NCI-H146 treated with DMSO at 0.1 percent for 48 hours (cell line): ENCODE data around the gene BTBD19.
"Not testable (repeated sequence)": the region's sequence is repeated elsewhere in the genome, so short reads cannot be mapped to it uniquely, and the experiment has no call there.

Source experiments
- DNase-seq: peaks from one replicate; lab custom pipeline; 2025; ENCODE audit not compliant: unreplicated experiment; lab: John Stamatoyannopoulos, UW

The BTBD19 gene

DNA sequence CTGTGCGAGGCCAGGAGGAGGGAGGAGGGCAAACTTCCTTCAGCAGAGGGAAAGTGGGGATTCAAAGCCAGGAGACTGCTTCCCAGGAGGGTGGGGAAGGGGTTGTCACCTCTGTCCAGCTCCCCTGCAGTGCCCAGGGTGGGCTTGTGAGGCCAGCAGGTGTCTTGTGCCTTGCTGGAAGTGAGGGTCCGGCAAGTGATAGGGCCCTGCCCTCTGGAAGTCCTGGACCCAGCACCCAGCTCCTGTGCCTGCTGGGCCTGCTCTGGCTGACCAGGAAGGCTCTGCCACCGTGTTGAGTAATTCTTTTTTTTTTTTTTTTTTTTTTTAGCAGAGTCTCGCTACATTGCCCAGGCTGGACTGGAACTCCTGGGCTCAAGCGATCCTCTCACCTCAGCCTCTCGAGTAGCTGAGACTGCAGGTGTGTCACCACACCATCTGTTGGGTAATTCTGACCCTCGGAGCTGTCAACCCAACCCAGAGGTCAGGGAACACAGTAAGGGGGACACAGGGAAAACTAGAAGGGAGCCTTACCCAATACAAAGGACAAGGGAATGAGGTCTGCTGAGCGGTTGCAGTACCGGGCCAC is 21.4 kb upstream of the BTBD19 start:
- DNase-seq: no peak

DNA sequence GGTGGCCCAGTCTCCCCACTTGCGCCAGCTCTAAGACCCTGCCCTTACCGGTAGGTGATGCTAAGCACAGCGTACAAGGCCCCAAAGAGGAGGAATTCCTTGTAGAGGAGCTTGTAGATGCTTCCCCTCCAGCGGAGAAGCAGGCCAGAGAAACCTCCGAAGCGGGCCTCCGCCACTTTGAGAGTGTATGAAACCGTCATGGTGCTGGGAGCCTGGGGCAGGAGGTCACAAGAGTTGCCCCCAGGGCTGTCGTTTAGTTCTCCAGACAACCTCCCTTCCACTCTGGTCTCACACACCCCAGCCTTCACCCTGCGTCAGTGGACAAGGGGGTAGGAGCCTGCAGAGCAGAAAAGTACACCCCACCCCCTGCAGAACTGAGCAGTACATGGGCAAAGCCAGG is 20.8 kb upstream of the BTBD19 start:
- DNase-seq: no peak

DNA sequence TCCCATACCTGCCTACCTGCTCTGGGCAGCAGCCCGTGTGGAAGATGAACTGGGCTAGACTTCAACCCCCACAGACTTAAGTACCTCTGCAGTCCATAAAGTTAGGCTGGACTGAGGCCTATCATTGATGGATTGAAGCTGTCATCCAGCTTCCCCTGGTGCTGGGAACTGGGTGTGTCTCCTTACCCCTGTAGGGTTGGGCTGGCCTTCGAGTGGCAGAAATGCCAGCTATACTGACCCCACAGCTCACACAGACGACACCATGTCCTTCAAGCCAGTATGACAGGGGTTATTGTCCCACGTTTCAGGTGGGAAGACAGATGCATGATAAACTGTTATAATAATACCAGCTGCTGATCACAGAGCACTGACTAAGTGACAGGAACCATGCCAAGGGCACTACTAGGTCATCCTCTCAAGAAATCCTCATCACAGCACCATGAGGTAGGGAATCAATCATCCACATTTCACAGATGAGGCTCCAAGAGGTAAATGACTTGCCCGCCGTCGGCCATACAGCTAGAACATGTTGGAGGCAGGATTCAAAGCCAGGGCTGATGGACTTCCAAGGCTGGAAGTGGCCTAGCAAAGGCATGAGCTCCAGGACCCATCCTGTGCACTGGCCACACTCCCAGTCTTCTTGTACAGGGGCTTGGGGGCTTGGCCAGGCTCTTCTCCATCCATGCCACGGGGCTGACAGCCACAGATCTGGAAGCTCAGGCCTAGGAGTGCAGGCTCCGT is 20.0 kb upstream of the BTBD19 start, which contains the start of gene BEST4:
TSS of gene BEST4 (minus strand) at position 51 of the 741 bp plus-strand sequence. CDS start 465 bp downstream, outside the sequence.
- DNase-seq: no peak

DNA sequence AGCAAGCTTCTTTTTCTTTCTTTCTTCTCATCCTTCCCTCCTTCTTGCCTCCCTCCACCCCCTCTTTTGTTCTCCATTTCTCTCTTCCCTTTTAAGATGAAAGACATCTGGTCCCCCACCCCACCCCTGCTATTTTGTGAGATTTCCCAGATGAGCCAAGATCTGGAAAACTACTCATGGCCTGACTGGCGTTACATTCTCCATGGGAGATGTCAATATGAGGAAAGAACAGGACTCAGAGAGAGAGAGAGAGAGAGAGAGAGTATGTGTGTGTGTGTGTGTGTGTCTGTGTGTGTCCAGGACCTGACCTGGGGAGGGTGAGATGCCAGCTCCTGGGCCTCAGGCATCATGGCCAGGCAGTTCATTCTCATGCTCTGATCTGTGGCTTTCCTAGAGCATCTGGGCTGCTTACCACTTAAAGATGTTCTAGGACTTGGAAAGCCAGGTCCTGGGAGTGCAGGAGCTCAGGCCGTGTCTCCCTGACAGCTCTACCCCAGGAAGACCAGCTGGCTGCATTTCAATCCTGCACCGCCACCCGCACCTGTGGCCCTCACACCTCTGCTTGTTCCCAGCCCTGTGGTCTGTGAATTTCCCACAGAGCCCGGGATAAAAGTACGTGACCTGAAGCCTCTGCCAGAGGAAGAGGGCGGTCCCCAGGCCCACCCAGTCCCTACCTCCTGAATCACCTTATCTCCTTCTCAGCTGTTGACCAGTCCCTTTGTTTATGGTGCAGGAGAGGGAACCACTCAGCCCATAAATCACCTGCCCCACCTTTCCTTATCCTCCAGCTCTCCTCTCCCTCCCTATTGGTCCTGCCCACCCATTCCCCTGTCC is 17.1 kb upstream of the BTBD19 start:
- DNase-seq: no peak

DNA sequence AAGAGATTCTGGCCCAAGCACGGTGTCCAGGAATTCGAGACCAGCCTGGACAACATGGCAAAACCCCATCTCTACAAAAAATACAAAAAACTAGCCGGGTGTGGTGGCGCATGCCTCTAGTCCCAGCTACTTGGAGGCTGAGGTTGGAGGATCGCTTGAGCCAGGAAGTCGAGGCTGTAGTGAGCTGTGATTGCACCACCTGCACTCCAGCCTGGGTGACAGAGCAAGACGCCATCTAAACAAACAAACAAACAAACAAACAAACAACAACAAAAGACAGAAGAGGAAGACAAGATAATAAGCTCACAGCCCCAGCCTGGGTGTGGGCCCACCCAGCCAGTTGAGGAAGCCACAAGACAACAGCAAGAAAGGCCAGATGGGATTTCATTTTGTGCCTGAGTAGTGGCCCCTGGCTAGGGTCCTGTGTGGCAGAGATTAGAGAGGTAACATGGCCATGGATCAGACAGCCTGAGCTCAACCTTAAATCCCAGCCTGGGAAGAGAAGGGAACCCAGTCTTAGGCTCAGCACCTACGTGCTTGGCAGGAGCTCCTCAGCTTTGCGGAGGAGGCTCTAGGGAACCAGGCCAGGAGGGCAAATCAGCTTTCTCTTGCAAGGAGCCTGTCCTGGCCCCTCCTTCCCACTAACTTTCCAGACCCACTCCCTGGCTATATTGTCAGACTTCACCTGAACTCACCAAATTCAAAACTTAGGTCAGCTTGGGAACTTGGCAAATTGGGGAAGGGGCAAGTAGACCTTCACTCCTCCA is 15.4 kb upstream of the BTBD19 start:
- no peak for DNase-seq

DNA sequence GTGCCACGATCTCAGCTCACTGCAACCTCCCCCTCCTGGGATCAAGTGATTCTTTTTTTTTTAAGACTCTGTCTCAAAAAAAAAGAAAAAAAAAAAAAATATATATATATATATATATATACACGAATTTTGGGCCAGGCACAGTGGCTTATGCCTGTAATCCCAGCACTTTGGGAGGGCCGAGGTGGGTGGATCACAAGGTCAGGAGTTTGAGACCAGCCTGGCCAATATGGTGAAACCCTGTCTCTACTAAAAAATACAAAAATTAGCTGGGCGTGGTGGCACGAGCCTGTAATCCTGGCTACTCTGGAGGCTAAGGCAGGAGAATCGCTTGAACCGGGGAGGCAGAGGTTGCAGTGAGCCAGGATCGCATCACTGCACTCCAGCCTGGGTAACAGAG is 10.4 kb upstream of the BTBD19 start:
- DNase-seq: not testable (repeated sequence)

DNA sequence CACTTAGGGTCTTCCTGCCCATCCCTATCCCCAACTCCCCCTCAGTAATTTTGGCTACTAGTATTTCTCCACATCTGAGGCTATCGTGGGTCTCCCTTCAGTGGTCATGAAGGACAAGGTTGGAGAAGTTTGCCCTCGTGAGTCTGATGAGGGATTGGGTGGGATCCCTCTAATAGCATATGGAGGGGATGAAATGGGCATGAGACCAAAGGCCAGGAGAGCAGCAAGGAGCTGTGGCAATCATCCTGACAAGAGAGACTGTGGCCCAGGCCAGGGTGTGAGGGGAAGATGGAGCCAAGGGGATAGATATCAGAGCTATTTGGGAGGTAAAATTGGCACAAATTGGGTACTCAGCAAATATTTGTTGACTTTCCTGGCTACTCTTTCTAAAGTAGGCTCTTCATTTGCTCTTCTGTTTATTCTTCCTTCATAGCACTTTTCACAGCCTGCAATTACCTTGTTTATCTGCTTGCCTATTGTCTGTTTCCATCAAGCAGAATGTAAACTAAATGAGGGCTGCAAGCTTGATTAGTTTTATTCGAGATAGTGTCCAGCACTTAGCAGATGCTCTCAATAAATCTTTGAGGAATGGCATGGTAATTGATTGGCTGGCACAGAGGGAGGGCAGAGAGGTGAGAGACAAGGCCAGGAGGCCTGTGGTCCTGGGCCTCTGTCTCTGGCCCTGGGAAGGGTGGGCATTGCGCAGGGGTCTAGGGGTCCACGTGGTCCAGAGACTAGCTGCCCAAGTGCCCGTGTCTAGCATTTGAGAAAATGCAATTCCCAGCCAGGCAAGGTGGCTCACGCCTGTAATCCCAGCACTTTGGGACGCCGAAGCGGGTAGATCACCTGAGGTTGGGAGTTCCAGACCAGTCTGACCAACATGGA is 9.6 kb upstream of the BTBD19 start:
- DNase-seq: peak; percentile 30

DNA sequence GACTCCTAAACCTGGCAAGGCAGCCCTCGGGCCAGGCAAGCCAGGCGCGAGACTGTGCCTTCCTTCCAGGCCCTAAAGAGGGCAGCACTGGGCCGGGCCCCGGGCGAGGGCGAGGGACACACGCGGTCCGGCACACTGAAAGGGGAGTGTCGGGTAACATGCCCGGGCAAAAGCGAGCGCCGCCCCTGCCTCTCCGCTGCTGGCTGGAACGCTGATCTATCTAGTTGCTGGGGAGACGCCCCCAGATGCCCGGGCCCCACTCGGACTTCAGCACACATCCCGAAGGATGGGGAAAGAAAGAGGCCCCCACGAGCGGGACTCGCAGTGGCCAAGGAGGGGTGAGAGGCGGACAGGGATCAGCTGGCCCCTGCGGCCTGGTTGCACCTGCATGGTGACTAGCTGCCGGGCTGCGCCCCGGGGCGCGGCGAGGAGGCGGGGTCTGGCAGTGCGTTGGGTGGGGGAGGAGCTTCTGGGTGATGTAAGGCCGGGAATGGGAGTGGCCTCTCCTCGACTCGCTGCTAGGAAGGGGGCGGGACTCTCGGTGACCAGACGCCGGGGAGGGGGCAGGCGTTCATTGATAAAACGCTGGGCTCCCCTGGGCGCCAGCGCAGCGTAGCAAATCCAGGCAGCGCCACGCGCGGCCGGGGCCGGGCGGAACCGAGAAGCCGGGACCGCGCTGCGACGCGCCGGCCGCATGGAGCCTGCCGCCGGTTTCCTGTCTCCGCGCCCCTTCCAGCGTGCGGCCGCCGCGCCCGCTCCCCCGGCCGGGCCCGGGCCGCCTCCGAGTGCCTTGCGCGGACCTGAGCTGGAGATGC is 8.3 kb upstream of the BTBD19 start, which contains the start of gene PLK3:
TSS of gene PLK3 (plus strand) at position 608 of the 815 bp plus-strand sequence. CDS start at position 695, 87 bp downstream.
- DNase-seq: peak; percentile 89

DNA sequence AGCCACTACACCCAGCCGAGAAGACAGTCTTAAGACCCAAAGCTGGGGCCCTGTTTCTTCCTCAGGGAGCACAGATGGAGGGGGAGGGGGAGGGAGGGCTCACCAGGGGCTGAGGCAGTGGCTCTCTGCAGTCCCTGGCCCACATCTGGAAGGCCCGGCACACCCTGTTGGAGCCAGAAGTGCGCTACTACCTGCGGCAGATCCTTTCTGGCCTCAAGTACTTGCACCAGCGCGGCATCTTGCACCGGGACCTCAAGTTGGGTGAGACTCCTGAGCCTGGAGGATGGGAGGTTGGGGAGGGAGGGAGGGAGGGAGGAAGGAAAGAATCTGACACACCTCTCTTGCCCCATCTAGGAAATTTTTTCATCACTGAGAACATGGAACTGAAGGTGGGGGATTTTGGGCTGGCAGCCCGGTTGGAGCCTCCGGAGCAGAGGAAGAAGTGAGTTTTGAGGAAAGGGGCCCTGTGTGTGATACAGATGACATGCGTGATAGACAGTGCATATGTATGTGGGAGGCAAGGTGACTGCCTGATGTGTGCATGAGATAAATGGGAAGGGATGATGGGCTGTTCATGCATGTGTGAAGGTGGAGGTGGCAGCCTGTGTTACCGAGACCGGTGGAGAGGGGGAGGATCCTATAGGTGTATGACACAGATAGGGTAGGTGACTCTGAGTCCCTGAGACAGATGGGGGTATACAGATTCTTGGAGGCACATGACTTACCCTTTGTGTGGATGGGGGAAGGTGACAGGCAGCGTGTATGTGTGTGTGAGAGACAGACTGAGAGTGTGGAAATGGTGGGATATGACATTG is 6.6 kb upstream of the BTBD19 start:
- DNase-seq: no peak

DNA sequence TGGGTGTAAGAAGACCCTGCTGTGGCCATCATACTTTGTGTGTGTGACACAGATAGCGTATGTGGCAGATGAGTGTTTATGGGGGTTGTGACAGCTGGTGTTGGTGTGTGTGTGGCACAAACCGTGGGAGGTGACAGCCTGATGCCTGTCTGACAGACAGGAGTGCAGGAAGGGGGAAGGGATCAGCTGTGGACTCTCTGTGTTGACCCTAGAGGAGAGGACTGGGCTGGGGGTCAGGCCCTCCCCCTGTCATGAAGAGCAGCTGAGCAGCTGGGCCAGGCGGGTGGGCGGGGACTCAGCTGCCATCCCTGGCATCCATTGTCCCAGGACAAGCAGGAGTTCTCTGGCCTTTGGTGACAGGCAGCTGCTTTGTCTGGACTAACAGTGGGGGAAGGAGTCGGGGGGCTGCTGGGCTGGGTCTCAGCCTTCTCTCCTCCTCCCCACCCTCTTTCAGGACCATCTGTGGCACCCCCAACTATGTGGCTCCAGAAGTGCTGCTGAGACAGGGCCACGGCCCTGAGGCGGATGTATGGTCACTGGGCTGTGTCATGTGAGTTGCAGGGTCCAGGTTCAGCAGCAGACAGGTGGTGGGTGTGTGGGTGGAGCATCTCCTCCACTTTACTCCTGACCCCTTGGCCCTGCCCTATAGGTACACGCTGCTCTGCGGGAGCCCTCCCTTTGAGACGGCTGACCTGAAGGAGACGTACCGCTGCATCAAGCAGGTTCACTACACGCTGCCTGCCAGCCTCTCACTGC is 5.8 kb upstream of the BTBD19 start:
- no peak for DNase-seq

DNA sequence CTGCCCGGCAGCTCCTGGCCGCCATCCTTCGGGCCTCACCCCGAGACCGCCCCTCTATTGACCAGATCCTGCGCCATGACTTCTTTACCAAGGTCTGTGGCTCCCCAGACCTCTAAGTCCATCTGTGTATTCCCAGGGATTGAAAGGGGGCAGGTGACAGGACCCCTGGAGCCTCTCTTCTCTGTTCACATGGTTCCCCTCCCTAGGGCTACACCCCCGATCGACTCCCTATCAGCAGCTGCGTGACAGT is 5.3 kb upstream of the BTBD19 start:
- DNase-seq: no peak

DNA sequence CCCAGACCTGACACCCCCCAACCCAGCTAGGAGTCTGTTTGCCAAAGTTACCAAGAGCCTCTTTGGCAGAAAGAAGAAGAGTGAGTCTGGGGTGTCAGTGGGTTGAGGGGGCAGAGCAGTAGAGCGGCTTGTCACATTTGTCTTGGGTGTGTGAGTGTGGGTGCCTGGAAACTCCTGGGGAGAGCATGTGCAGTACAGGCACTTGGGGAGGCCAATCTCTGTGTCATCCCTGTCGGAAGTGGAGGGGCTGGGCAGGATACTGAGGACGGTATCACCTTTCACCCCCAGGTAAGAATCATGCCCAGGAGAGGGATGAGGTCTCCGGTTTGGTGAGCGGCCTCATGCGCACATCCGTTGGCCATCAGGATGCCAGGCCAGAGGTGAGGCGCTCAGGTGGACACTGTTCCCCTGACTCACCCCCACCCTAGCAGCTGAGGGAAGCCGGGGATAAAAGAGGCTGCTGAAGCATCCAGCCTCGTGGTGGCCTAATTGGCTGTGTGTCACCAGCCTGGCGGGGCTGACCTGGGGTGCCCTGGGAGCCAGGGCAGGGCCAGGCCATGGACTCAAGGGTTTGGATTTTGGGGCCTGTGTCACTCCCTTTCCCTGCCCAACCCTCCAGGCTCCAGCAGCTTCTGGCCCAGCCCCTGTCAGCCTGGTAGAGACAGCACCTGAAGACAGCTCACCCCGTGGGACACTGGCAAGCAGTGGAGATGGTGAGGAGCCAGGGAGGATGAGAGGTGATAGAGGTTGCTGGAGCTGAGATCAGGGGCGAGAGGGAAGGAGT is 4.8 kb upstream of the BTBD19 start:
- no peak for DNase-seq

DNA sequence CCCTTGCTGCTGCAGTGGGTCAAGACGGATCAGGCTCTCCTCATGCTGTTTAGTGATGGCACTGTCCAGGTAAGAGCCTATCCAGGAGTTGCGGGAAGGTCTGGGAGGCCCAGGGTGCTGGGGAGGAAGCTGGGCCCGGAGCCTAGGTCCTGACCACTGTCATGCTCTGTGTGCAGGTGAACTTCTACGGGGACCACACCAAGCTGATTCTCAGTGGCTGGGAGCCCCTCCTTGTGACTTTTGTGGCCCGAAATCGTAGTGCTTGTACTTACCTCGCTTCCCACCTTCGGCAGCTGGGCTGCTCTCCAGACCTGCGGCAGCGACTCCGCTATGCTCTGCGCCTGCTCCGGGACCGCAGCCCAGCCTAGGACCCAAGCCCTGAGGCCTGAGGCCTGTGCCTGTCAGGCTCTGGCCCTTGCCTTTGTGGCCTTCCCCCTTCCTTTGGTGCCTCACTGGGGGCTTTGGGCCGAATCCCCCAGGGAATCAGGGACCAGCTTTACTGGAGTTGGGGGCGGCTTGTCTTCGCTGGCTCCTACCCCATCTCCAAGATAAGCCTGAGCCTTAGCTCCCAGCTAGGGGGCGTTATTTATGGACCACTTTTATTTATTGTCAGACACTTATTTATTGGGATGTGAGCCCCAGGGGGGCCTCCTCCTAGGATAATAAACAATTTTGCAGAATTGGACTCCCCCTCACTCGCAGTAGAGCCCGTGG is 2.9 kb upstream of the BTBD19 start:
- DNase-seq: no peak

DNA sequence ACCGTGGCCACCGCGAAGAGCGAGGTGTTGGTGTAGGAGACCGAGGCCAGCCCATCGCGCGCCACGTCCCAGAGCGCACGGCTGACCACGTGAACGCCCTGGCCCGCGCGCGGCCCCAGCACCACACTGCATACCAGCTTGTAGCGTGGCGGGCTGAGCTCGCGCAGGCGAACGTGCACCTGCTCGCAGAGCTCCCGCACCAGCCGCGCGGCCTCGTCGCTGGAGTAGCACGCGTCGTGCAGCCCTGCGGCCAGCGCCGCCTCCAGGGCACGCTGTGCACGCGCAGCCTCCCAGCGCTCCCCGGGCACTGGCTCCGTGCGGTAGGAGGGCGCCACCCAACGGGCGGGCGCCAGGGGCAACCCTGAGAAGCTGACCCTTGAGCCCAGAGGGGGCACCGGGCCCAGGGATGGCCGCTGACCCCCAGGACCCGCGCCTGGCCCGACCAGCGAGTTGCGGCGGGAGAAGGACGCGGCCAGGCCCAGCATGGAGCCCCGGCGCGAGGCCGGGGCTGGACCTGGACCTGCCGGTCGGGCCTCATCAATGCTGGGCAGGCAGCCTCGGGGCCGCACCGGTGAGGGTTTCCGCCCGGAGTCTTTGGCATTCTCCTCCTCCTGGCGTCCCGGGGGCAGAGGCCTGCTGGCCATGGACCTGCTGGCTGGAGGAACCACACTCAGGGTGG is 2.2 kb upstream of the BTBD19 start:
- no peak for DNase-seq

DNA sequence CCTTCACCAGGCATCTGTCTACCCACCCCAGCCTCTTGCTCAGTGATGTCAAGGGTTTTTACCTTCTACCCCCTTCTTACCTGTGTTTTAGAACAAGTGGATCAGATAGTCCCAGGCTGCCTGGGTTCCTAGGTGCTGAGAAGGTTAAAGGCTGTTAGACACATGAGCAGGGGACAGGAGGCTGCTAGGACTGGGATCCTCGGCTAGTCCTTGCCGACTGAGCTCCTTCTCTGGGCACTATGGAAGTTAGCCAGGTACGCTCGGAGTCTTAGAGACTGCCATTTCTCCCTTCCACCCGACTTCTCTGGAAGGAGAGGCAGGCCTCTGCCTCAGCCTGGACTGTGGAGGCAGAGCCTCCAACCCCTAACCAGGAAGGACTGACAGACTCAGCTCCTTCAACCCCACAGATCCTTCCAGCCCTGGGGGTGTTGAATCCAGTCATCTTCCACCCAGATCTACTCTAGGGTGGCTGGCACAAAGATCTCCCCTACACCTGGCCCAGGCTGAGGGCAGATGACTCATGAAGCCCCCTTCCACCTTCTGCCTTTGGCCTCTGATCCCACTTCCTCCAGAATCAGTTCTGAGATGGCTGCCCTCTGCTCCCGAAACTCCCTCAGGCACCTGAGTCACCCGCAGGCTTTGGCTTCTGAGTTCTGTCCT is 1.5 kb upstream of the BTBD19 start, which contains the start of gene DYNLT4:
TSS of gene DYNLT4 (minus strand) at position 648 of the 660 bp plus-strand sequence. CDS start 683 bp downstream, outside the sequence.
- no peak for DNase-seq
